DOHH2 (cell line): ENCODE results near the gene SLC7A6.

ENCODE experiments used
- H3F3A ChIP-seq: fragments of 200-600 bp; sonication (generic), shearing (Covaris generic); 2 replicates; pipeline ENCODE4 v1.6.0; 2016; ENCODE audit warnings: antibody characterized with exemption, mild to moderate bottlenecking; ENCODE audit not compliant: control insufficient read depth, insufficient read depth
- H3K27ac ChIP-seq: fragments of 200-600 bp; sonication (generic); 2 replicates; pipeline ENCODE4 v1.5.1; 2014; ENCODE audit warnings: low read depth, mild to moderate bottlenecking, low read length, moderate library complexity
- H3K27me3 ChIP-seq: fragments of 200-600 bp; sonication (generic); 2 replicates; pipeline ENCODE4 v1.6.1; 2014; ENCODE audit warnings: mild to moderate bottlenecking, low read length, mixed read lengths; ENCODE audit not compliant: control insufficient read depth
- H3K36me3 ChIP-seq: fragments of 200-600 bp; sonication (generic); 2 replicates; pipeline ENCODE4 v1.6.1; 2014; ENCODE audit warnings: mild to moderate bottlenecking, low read length, moderate library complexity, mixed read lengths; ENCODE audit not compliant: control insufficient read depth
- H3K4me1 ChIP-seq: fragments of 200-600 bp; sonication (generic); 2 replicates; pipeline ENCODE4 v1.6.1; 2014; ENCODE audit warnings: mild to moderate bottlenecking, low read length, mixed read lengths; ENCODE audit not compliant: control insufficient read depth
- H3K4me2 ChIP-seq: fragments of 200-600 bp; sonication (generic); 2 replicates; pipeline ENCODE4 v1.6.0; 2014; ENCODE audit warnings: mild to moderate bottlenecking, low read length, moderate library complexity
- H3K4me3 ChIP-seq: fragments of 200-600 bp; sonication (generic); 2 replicates; pipeline ENCODE4 v1.5.1; 2014; ENCODE audit warnings: mild to moderate bottlenecking, low read length, mixed read lengths
- H3K79me2 ChIP-seq: fragments of 200-600 bp; sonication (generic); 2 replicates; pipeline ENCODE4 v1.6.1; 2014; ENCODE audit warnings: mild to moderate bottlenecking, low read length, mixed read lengths; ENCODE audit not compliant: control insufficient read depth
- H3K9me2 ChIP-seq: fragments of 200-600 bp; sonication (generic); replicated peaks from 2 replicates; pipeline ENCODE4 v1.6.1; 2014; ENCODE audit warnings: mild to moderate bottlenecking, low read length, mixed read lengths; ENCODE audit not compliant: control insufficient read depth
- H3K9me3 ChIP-seq: fragments of 200-600 bp; sonication (generic); 2 replicates; pipeline ENCODE4 v1.6.1; 2014; ENCODE audit warnings: antibody characterized with exemption, low read length, mixed read lengths; ENCODE audit not compliant: control insufficient read depth, insufficient read depth
- H4K20me1 ChIP-seq: fragments of 200-600 bp; sonication (generic); 2 replicates; pipeline ENCODE4 v1.6.0; 2014; ENCODE audit warnings: low read depth, mild to moderate bottlenecking, antibody characterized with exemption, low read length, moderate library complexity; ENCODE audit not compliant: control insufficient read depth, insufficient read depth
- EZH2phosphoT487 ChIP-seq: fragments of 200-600 bp; sonication (generic); IDR thresholded peaks from 2 replicates; pipeline ENCODE4 v1.6.1; 2017; ENCODE audit warnings: borderline replicate concordance, mild to moderate bottlenecking, antibody characterized with exemption, low read length, moderate library complexity, mixed read lengths
- TF ChIP-seq, protein P1 (sequence below): fragments of 200-600 bp; sonication (generic); IDR thresholded peaks from one replicate; pipeline ENCODE4 v1.5.1; 2014; ENCODE audit warnings: antibody characterized with exemption, mild to moderate bottlenecking, low read depth, low read length; ENCODE audit not compliant: poor library complexity, severe bottlenecking

Gene SLC7A6

DNA sequence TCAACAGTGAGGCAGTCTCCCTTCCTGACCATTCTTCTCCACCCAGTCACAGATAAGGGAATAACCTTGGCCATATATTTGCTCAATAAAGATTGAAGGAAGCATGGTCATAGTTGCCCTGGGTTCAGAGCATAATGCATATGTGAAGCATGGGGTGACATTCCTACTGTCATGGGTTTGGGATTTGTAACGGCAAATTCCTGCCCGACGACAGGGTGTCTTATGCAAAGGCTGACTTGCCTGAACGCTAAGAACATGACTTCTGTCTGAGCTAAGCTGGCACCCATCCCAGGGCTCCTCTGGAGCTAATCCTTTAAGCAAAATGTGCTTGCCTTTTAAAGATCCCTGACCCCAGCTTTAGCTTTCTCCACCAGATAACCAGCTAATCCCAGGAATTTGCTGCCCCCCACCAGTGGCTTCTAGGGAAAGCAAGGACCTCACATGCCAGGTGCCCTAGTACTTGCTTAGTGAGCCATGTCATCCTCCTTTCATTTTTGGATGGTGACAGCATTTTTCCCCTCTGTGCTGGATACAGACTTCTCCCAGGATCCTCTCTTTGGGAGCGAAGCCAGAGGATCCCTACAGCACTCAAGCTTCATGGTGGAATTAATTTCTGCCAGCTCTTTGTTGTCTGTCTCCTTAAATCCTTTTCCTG lies 34.7 kb downstream of the SLC7A6 start:
- Histone ChIP-seq H3K27ac (no peak overlapping the region), H3K4me3 (no peak overlapping the region), H3K9me3 (no peaks in the 10 kb centered on the region), H3K27me3 (no peaks in the 10 kb centered on the region), H3K36me3 (peaks cover 95% of the 10 kb centered on the region), H3K4me1 (peaks cover 5% of the 10 kb centered on the region; the same call in 1 of the 2 replicates), H3K9me2 (no peaks in the 10 kb centered on the region), H4K20me1 (0 out of 2 replicates have a peak, but pooled peaks cover 2% of the 10 kb centered on the region), H3K79me2 (no peaks in the 10 kb centered on the region), H3F3A (peaks cover 20% of the 10 kb centered on the region), H3K4me2 (no peak overlapping the region)
- TF ChIP-seq EZH2phosphoT487, result no peak
- TF ChIP-seq, protein P1, sequence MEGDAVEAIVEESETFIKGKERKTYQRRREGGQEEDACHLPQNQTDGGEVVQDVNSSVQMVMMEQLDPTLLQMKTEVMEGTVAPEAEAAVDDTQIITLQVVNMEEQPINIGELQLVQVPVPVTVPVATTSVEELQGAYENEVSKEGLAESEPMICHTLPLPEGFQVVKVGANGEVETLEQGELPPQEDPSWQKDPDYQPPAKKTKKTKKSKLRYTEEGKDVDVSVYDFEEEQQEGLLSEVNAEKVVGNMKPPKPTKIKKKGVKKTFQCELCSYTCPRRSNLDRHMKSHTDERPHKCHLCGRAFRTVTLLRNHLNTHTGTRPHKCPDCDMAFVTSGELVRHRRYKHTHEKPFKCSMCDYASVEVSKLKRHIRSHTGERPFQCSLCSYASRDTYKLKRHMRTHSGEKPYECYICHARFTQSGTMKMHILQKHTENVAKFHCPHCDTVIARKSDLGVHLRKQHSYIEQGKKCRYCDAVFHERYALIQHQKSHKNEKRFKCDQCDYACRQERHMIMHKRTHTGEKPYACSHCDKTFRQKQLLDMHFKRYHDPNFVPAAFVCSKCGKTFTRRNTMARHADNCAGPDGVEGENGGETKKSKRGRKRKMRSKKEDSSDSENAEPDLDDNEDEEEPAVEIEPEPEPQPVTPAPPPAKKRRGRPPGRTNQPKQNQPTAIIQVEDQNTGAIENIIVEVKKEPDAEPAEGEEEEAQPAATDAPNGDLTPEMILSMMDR, result no peak

DNA sequence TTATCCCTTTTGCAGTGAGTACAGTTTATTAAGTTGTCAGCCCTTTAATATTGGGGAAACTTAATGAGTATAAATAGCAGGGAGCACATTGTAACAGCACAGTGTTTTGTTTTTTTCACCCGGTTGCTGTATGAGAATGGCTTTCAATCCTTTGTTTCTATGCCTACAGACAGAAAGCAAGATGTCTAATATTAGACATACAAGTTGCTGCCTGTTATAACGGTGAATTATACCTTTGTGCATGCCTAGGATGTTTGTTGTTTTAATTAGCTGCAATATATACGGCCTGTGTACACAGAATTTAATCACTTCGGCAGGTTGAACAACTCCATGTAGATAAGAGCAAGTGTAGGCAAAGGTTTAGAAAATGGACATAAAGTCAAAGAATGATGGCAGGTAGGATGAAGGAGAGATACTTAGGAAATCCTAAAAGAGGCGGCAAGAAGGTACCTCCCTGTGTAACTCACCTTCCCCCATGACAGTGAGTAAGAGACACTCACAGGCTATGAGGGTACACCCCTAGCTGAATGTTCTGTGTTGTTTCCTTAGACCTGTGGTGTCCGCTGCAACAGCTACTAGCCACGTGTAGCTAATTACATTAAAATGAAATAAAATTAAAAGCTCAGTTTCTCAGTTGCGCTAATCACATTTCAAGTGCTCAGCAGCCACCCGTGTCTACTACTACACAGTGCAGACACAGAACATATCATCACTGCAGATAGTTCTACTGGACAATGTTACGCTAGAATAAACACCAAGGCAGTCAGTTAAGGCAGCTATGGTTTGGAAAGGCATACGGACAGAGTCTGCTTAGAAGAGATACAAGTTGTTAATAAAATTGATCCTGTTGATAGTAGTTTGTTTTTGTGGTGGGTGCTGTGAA lies 35.5 kb downstream of the SLC7A6 start:
- H3K9me2 ChIP-seq, result no peaks in the 10 kb centered on the region
- H3F3A ChIP-seq, result peaks cover 20% of the 10 kb centered on the region
- no peak for TF ChIP-seq EZH2phosphoT487
- TF ChIP-seq, protein P1, result no peak
- peaks cover 5% of the 10 kb centered on the region; the same call in 1 of the 2 replicates for H3K4me1 ChIP-seq
- H3K9me3 ChIP-seq, result no peaks in the 10 kb centered on the region
- no peaks in the 10 kb centered on the region for H3K79me2 ChIP-seq
- no peak overlapping the region for H3K4me2 ChIP-seq
- no peak overlapping the region for H3K27ac ChIP-seq
- 0 out of 2 replicates have a peak, but pooled peaks cover 2% of the 10 kb centered on the region for H4K20me1 ChIP-seq
- peaks cover 92% of the 10 kb centered on the region for H3K36me3 ChIP-seq
- H3K4me3 ChIP-seq, result no peak overlapping the region
- no peaks in the 10 kb centered on the region for H3K27me3 ChIP-seq

GRCh38 chr16:68300734-68301459 lies 36.6 kb downstream of the SLC7A6 start:
- no peak overlapping the region for H3K27ac ChIP-seq
- peaks cover 92% of the 10 kb centered on the region for H3K36me3 ChIP-seq
- H3K9me3 ChIP-seq, result no peaks in the 10 kb centered on the region
- no peaks in the 10 kb centered on the region for H3K9me2 ChIP-seq
- TF ChIP-seq, protein P1, result no peak
- no peak for TF ChIP-seq EZH2phosphoT487
- H4K20me1 ChIP-seq, result 0 out of 2 replicates have a peak, but pooled peaks cover 2% of the 10 kb centered on the region
- peaks cover 20% of the 10 kb centered on the region for H3F3A ChIP-seq
- H3K4me1 ChIP-seq, result peaks cover 5% of the 10 kb centered on the region; the same call in 1 of the 2 replicates
- peaks cover 9% of the 10 kb centered on the region for H3K79me2 ChIP-seq
- no peak overlapping the region for H3K4me3 ChIP-seq
- H3K27me3 ChIP-seq, result no peaks in the 10 kb centered on the region
- no peak overlapping the region for H3K4me2 ChIP-seq
